Tibial artery (tissue), 4 donors: ENCODE measurements around the gene ATPAF1.

Experiments
- DNase-seq, 2 donors: peaks; one replicate each; pipeline ENCODE4 v3.0.0-alpha.2; 2019
- H3K27ac ChIP-seq, 2 donors: fragments of 200-600 bp; sonication (generic) in 1 of 2; 1 replicate in 1 of 2; 2 replicates in 1 of 2; pipeline ENCODE4 v1.5.1; 2018 to 2019; ENCODE audit warnings: mild to moderate bottlenecking in 1 of 2
- H3K27me3 ChIP-seq, 2 donors: fragments of 200-600 bp; sonication (generic) in 1 of 2; one replicate each; pipeline versions ENCODE4 v1.5.1 to v1.6.0; 2016 to 2019
- H3K36me3 ChIP-seq, 3 donors: fragments of 200-600 bp; sonication (generic) in 2 of 3; one replicate each; pipeline ENCODE4 v1.5.1; 2016 to 2019; ENCODE audit warnings: mild to moderate bottlenecking in 2 of 3
- H3K4me1 ChIP-seq, 4 donors: fragments of 200-600 bp; sonication (generic) in 2 of 4; 1 replicate in 3 of 4; 2 replicates in 1 of 4; pipeline ENCODE4 v1.5.1; 2016 to 2019
- H3K4me3 ChIP-seq, 2 donors: fragments of 200-600 bp; sonication (generic) in 1 of 2; 1 replicate in 1 of 2; 2 replicates in 1 of 2; pipeline ENCODE4 v1.5.1; 2018 to 2019; ENCODE audit warnings: mild to moderate bottlenecking in 2 of 2
- H3K9me3 ChIP-seq, 3 donors: fragments of 200-600 bp; sonication (generic) in 1 of 3; one replicate each; pipeline ENCODE4 v1.5.1; 2016 to 2019
- intact Hi-C: fragments of 100-400 bp; cut with DNase I; formaldehyde crosslinking; loops from one replicate; pipeline ENCODE4 v1.15.0; 2023; ENCODE audit warnings: low total_unique reads
- TF ChIP-seq, protein P1 (sequence below), 2 experiments: fragments of 200-600 bp in 1 of 2; fragments of 450-650 bp in 1 of 2; IDR thresholded peaks; one replicate each; pipeline ENCODE4 v1.5.1; 2017 to 2019; ENCODE audit warnings: antibody characterized with exemption in 2 of 2, mild to moderate bottlenecking in 1 of 2, moderate library complexity in 1 of 2

ATPAF1 gene

DNA sequence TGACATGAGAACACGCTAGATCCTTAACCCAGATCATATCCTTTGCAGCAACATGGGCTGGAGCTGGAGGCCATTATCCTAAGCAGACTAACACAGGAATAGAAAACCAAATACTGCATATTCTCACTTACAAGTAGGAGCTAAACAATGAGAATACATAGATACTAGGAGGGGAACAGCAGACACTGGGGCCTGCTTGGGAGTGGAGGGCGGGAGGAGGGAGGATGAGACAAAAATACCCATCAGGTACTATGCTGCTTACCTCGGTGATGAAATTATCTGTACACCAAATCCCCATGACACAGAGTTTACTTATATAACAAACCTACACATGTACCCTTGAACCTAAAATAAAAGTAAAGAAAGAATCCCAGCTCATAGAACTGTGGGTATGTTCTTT lies 50.3 kb downstream of the ATPAF1 start:
- peak overlapping the region in 1 of 2 donors; percentile 94 for H3K27ac ChIP-seq

DNA sequence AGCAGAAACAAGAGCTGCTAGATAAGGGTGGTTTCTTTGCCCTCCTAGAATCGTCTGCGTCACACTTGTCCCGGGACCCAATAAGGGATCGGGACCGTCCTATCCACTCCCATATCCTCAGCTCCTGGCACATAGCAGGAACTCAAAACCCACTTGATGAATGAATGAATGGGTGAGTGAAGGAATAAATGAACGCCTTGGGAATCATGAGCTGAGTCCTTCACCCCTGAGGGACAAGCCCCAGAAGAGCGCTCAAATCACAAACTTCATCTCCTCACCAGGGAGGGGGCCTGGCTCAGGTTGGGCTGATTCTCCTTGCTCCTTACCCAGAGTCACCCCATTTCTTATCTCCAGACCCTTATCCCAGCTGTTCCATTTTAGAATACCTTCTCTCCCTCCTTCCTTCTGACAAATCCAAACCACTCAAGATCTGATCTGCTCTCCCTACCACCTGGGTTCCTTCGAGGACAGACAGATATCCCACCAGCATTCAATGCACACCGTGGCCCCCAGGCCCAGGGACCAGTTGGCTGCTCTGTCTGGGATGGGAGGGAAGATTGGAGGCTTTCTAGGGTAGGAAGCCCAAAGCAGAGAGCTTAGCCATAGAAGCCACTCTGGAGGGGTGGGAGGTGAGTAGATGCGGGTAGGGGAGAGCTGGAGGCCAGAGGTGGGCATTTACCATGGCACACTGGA lies 50.9 kb downstream of the ATPAF1 start:
- H3K36me3 ChIP-seq = peaks cover 0 to 8% (median 0%) of the 10 kb centered on the region in 3 donors
- TF ChIP-seq, protein P1, sequence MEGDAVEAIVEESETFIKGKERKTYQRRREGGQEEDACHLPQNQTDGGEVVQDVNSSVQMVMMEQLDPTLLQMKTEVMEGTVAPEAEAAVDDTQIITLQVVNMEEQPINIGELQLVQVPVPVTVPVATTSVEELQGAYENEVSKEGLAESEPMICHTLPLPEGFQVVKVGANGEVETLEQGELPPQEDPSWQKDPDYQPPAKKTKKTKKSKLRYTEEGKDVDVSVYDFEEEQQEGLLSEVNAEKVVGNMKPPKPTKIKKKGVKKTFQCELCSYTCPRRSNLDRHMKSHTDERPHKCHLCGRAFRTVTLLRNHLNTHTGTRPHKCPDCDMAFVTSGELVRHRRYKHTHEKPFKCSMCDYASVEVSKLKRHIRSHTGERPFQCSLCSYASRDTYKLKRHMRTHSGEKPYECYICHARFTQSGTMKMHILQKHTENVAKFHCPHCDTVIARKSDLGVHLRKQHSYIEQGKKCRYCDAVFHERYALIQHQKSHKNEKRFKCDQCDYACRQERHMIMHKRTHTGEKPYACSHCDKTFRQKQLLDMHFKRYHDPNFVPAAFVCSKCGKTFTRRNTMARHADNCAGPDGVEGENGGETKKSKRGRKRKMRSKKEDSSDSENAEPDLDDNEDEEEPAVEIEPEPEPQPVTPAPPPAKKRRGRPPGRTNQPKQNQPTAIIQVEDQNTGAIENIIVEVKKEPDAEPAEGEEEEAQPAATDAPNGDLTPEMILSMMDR (IDR thresholded peaks at IDR 0.05) = no peak
- no peaks in the 10 kb centered on the region for H3K9me3 ChIP-seq
- DNase-seq = no peak
- intact Hi-C loops = loop anchor here (5.0 kb wide), 1 partner anchor 50 kb away; the partner anchor contains the start of gene ATPAF1
- H3K4me1 ChIP-seq = peaks cover 13 to 44% (median 38%) of the 10 kb centered on the region in 4 donors
- peak overlapping the region; percentile 91 to 93 for H3K4me3 ChIP-seq
- H3K27ac ChIP-seq = peak overlapping the region; percentile 94
- H3K27me3 ChIP-seq = no peaks in the 10 kb centered on the region

More for the DNA sequence above, 50.3 kb downstream of the ATPAF1 start:
- Histone ChIP-seq H3K9me3 (no peaks in the 10 kb centered on the region), H3K4me3 (no peak overlapping the region), H3K36me3 (peaks cover 0 to 3% (median 0%) of the 10 kb centered on the region in 3 donors), H3K4me1 (peaks cover 13 to 40% (median 34%) of the 10 kb centered on the region in 4 donors), H3K27me3 (no peaks in the 10 kb centered on the region)
- no peak for DNase-seq
- intact Hi-C loops = loop anchor here (5.0 kb wide), 1 partner anchor 49 kb away; the partner anchor contains the start of gene ATPAF1
- TF ChIP-seq, protein P1 (IDR thresholded peaks at IDR 0.05) = no peak

DNA sequence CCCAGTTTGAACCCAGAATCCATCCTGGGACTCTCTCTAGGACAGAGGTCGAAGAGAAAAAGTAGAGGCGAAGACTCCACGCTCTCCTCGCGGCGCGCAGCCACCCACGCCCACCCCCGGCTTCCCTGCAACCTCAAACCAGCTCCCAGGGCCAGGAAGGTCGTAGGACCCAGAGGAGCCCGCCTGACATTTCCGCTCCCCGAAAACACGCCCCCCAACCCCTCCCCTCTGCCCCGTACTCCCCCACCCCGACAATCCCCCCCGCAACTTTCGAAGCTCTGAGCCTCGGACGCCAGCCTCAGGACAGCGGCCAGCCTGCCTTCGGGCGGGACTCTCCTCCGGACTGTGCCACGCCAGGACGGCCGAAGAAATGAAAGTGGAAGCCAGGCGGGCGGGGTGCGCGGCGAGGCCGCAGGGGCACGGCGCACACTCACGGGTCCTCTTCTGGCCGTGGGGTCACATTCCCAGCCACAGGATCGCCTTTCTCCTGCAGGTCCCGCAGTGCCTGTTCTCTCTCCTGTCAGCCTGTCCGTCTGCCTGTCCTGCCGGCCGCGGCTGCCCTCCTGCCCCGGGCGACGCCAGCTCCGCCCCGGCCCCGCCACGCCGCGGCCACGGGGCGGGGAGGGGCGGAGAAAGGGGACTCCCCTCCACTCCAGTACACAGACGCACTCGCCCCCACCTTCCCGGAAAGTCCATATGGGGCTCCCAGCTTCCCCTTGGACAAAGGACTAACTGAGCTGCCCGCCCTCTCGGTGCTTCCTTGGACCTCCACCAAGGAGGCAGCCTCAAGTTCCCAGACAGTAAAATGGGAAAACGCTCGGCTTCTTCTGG lies 51.7 kb downstream of the ATPAF1 start, which contains the start of gene MOB3C:
MOB3C (minus strand) TSS at position 535 of the 831 bp plus-strand sequence. CDS start 3,490 bp downstream, outside the sequence.
- peaks cover 0 to 11% (median 0%) of the 10 kb centered on the region in 3 donors for H3K36me3 ChIP-seq
- intact Hi-C loops = loop anchor here (5.0 kb wide), 1 partner anchor 51 kb away; the partner anchor contains the start of gene ATPAF1
- H3K4me1 ChIP-seq = peaks cover 13 to 52% (median 46%) of the 10 kb centered on the region in 4 donors
- peak within 1 kb of the TSS; percentile 94 for H3K27ac ChIP-seq
- TF ChIP-seq, protein P1 (IDR thresholded peaks at IDR 0.05) = peak in 1 of 2 experiments; percentile 7
- no peaks in the 10 kb centered on the region for H3K27me3 ChIP-seq
- H3K4me3 ChIP-seq = peak within 1 kb of the TSS; percentile 91 to 93
- H3K9me3 ChIP-seq = no peaks in the 10 kb centered on the region
- peak; percentile 92 to 96 for DNase-seq

DNA sequence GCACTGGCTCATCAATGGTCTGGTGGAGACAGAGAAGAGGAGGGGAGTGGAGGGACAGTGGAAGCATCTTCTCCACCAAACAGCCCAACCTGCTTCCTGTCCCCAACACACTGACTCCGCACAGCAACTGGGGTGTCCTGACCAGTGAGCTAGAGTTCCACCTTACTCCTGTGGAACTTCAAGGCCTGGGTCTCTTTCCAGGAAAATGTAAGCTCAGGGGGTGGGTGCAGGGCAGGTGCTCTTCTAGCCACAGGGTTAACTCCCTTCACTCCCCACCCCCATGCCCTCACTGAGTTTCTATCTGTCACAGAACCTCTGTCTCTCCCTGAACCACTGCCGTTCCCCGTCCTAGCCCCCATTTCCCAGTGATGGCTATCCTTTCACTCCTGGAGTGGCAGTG lies 52.4 kb downstream of the ATPAF1 start:
- no peak for DNase-seq
- no peaks in the 10 kb centered on the region for H3K27me3 ChIP-seq
- intact Hi-C loops = loop anchor here (5.0 kb wide), 1 partner anchor 52 kb away; the partner anchor contains the start of gene ATPAF1
- H3K27ac ChIP-seq = peak overlapping the region; percentile 94
- H3K36me3 ChIP-seq = peaks cover 0 to 14% (median 0%) of the 10 kb centered on the region in 3 donors
- TF ChIP-seq, protein P1 (IDR thresholded peaks at IDR 0.05) = no peak
- no peaks in the 10 kb centered on the region for H3K9me3 ChIP-seq
- peaks cover 13 to 57% (median 51%) of the 10 kb centered on the region in 4 donors for H3K4me1 ChIP-seq
- H3K4me3 ChIP-seq = peak overlapping the region; percentile 91 to 93

DNA sequence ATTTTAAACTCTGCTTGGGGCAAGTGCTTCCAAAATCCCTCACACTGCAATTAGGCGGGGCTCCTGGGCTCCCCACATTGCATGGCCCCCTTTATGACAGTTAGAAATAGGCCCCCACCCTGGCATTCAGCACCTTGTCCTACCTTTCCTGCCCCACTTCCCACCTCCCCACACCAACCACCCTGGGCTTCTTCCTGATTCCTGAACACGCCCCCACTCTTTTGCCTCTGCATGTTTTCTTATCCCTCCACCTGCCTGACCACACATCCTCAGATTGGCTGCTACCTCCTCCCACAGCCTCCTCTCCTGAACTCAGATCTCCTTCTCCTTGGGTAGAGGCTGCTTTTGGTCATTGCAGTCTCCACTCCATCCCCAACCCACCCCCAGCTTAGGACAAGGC lies 53.1 kb downstream of the ATPAF1 start:
- Histone ChIP-seq H3K27me3 (no peaks in the 10 kb centered on the region), H3K27ac (peak overlapping the region; percentile 94), H3K4me3 (peak overlapping the region; percentile 91 to 93), H3K4me1 (peaks cover 13 to 57% (median 51%) of the 10 kb centered on the region in 4 donors), H3K36me3 (peaks cover 0 to 17% (median under 1%) of the 10 kb centered on the region in 3 donors), H3K9me3 (no peaks in the 10 kb centered on the region)
- no peak for DNase-seq
- intact Hi-C loops = loop anchor here (5.0 kb wide), 1 partner anchor 52 kb away; the partner anchor contains the start of gene ATPAF1
- TF ChIP-seq, protein P1 (IDR thresholded peaks at IDR 0.05) = no peak
